ENCODE data around the gene CRISPLD2.

- peak; percentile 80 for TF ChIP-seq CTCF (IDR thresholded peaks at IDR 0.05; ENCODE audit: low read depth, low read length)
- no peak for TF ChIP-seq EZH2phosphoT487 (IDR thresholded peaks at IDR 0.05; ENCODE audit: low read depth)
These were observed 132.8 kb downstream of the CRISPLD2 start for GRCh38 chr16:84952335-84953189.

All from OCI-LY3 (cell line).